Tibial artery (tissue), 4 donors: Measurements from ENCODE around the gene TIMP4.

ENCODE experiments used
- DNase-seq, 2 donors: peaks; one replicate each; pipeline ENCODE4 v3.0.0-alpha.2; 2019
- H3K27ac ChIP-seq, 2 donors: fragments of 200-600 bp; sonication (generic) in 1 of 2; 1 replicate in 1 of 2; 2 replicates in 1 of 2; pipeline ENCODE4 v1.5.1; 2018 to 2019; ENCODE audit warnings: mild to moderate bottlenecking in 1 of 2
- H3K27me3 ChIP-seq, 2 donors: fragments of 200-600 bp; sonication (generic) in 1 of 2; one replicate each; pipeline versions ENCODE4 v1.5.1 to v1.6.0; 2016 to 2019
- H3K36me3 ChIP-seq, 3 donors: fragments of 200-600 bp; sonication (generic) in 2 of 3; one replicate each; pipeline ENCODE4 v1.5.1; 2016 to 2019; ENCODE audit warnings: mild to moderate bottlenecking in 2 of 3
- H3K4me1 ChIP-seq, 4 donors: fragments of 200-600 bp; sonication (generic) in 2 of 4; 1 replicate in 3 of 4; 2 replicates in 1 of 4; pipeline ENCODE4 v1.5.1; 2016 to 2019
- H3K4me3 ChIP-seq, 2 donors: fragments of 200-600 bp; sonication (generic) in 1 of 2; 1 replicate in 1 of 2; 2 replicates in 1 of 2; pipeline ENCODE4 v1.5.1; 2018 to 2019; ENCODE audit warnings: mild to moderate bottlenecking in 2 of 2
- H3K9me3 ChIP-seq, 3 donors: fragments of 200-600 bp; sonication (generic) in 1 of 3; one replicate each; pipeline ENCODE4 v1.5.1; 2016 to 2019
- CTCF ChIP-seq, 2 experiments: fragments of 200-600 bp in 1 of 2; fragments of 450-650 bp in 1 of 2; IDR thresholded peaks; one replicate each; pipeline ENCODE4 v1.5.1; 2017 to 2019; ENCODE audit warnings: antibody characterized with exemption in 2 of 2, mild to moderate bottlenecking in 1 of 2, moderate library complexity in 1 of 2
- intact Hi-C: fragments of 100-400 bp; cut with DNase I; formaldehyde crosslinking; loops from one replicate; pipeline ENCODE4 v1.15.0; 2023; ENCODE audit warnings: low total_unique reads

The TIMP4 gene

GRCh38 chr3:12157026-12157425 lies 1.7 kb downstream of the TIMP4 start:
- no peaks in the 10 kb centered on the region for H3K9me3 ChIP-seq
- DNase-seq: no peak
- TF ChIP-seq CTCF (IDR thresholded peaks at IDR 0.05): no peak
- peaks cover 0 to 61% (median 39%) of the 10 kb centered on the region in 4 donors for H3K4me1 ChIP-seq
- no peaks in the 10 kb centered on the region for H3K27me3 ChIP-seq
- intact Hi-C loops: no loop called here
- H3K4me3 ChIP-seq: peak overlapping the region in 1 of 2 donors; percentile 57
- peaks cover 3 to 29% (median 22%) of the 10 kb centered on the region in 3 donors for H3K36me3 ChIP-seq
- peak overlapping the region; percentile 74 to 78 for H3K27ac ChIP-seq

GRCh38 chr3:12155828-12156227 lies 2.9 kb downstream of the TIMP4 start:
- H3K4me3 ChIP-seq: no peak overlapping the region
- peak overlapping the region; percentile 74 to 78 for H3K27ac ChIP-seq
- H3K4me1 ChIP-seq: peaks cover 0 to 61% (median 39%) of the 10 kb centered on the region in 4 donors
- intact Hi-C loops: no loop called here
- H3K27me3 ChIP-seq: no peaks in the 10 kb centered on the region
- no peaks in the 10 kb centered on the region for H3K9me3 ChIP-seq
- H3K36me3 ChIP-seq: peaks cover 3 to 38% (median 22%) of the 10 kb centered on the region in 3 donors
- TF ChIP-seq CTCF (IDR thresholded peaks at IDR 0.05): no peak
- peak in 1 of 2 donors; percentile 45 for DNase-seq

DNA sequence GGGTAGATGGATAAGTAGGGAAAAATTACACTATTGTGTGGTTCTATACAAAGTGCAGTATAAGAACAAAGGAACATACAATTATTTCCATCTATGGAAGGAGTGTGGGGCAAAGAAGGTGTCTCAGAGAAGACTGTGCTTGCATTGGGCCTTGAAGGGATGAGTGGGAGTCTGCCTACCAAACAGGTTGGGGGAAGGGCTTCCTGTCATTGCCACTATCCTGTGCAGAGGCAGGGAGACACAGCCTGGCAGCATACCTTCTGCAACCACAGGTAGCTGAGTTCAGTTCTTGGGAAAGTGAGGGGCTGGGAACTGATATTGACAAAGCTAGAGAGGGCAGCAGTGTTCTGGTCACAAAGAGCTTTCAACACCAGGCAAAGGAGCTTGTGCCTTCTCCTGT lies 3.4 kb downstream of the TIMP4 start:
- intact Hi-C loops: no loop called here
- H3K27me3 ChIP-seq: no peaks in the 10 kb centered on the region

GRCh38 chr3:12154151-12154550 lies 4.6 kb downstream of the TIMP4 start:
- no peak for DNase-seq
- Histone ChIP-seq H3K27me3 (no peaks in the 10 kb centered on the region), H3K9me3 (no peaks in the 10 kb centered on the region), H3K27ac (peak overlapping the region in 1 of 2 donors; percentile 78), H3K4me3 (no peak overlapping the region), H3K4me1 (peaks cover 0 to 58% (median 36%) of the 10 kb centered on the region in 4 donors), H3K36me3 (peaks cover 3 to 38% (median 22%) of the 10 kb centered on the region in 3 donors)
- TF ChIP-seq CTCF (IDR thresholded peaks at IDR 0.05): no peak
- intact Hi-C loops: no loop called here

More for the DNA sequence above, 3.4 kb downstream of the TIMP4 start:
- H3K4me3 ChIP-seq: no peak overlapping the region
- H3K27ac ChIP-seq: peak overlapping the region; percentile 40 to 78
- TF ChIP-seq CTCF (IDR thresholded peaks at IDR 0.05): no peak
- no peaks in the 10 kb centered on the region for H3K9me3 ChIP-seq
- H3K36me3 ChIP-seq: peaks cover 3 to 38% (median 22%) of the 10 kb centered on the region in 3 donors
- peaks cover 0 to 61% (median 39%) of the 10 kb centered on the region in 4 donors for H3K4me1 ChIP-seq
- DNase-seq: no peak

GRCh38 chr3:12150112-12150511 lies 8.6 kb downstream of the TIMP4 start:
- no peak overlapping the region for H3K4me3 ChIP-seq
- TF ChIP-seq CTCF (IDR thresholded peaks at IDR 0.05): no peak
- peaks cover 3 to 30% (median 22%) of the 10 kb centered on the region in 3 donors for H3K36me3 ChIP-seq
- peaks cover 0 to 60% (median 29%) of the 10 kb centered on the region in 4 donors for H3K4me1 ChIP-seq
- intact Hi-C loops: no loop called here
- DNase-seq: no peak
- no peaks in the 10 kb centered on the region for H3K27me3 ChIP-seq
- H3K9me3 ChIP-seq: no peaks in the 10 kb centered on the region
- H3K27ac ChIP-seq: peak overlapping the region; percentile 86 to 91

GRCh38 chr3:12149029-12149428 lies 9.7 kb downstream of the TIMP4 start:
- TF ChIP-seq CTCF (IDR thresholded peaks at IDR 0.05): no peak
- Histone ChIP-seq H3K9me3 (no peaks in the 10 kb centered on the region), H3K4me1 (peaks cover 5 to 58% (median 34%) of the 10 kb centered on the region in 4 donors), H3K27me3 (no peaks in the 10 kb centered on the region), H3K36me3 (peaks cover 3 to 26% (median 18%) of the 10 kb centered on the region in 3 donors), H3K4me3 (no peak overlapping the region), H3K27ac (peak overlapping the region; percentile 86 to 91)
- intact Hi-C loops: no loop called here
- DNase-seq: no peak
